VCaP (cell line): ENCODE data around the gene FRMD5.

Experiments
- H3K27ac ChIP-seq: fragments of 450-650 bp; 2 replicates; pipeline ENCODE4 v1.5.1; 2017
- TF ChIP-seq, protein P1 (sequence below): fragments of 450-650 bp; conservative IDR thresholded peaks from 2 replicates; pipeline ENCODE4 v1.5.1; 2017; ENCODE audit warnings: mild to moderate bottlenecking, moderate library complexity

The FRMD5 gene

DNA sequence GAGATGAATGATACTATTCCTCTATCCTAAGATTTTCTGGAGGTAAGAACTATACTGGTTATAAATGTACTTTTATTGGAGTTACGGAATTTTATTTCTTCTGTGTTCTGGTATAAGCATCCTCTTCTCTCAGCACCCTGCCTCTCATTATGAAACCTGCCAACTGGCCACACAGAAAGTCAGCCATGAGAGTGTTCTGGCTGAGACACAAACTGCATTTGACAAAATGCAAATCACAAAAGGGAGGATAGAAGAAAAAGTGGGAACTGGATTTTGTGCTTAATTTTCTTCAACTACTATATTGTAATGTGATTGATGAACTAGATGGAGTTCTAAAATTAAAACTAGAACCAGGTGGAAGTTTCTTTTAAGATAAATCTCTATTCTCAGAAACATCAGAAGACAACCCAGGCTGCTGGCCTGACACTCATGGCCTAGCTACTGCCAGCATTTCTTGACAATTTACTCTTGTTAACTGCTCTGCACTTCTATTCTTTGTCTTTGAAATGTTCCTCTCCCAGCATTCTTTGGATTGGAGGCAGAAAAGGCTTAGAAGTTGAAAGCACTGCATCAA is 225.2 kb downstream of the FRMD5 start:
- TF ChIP-seq, protein P1, sequence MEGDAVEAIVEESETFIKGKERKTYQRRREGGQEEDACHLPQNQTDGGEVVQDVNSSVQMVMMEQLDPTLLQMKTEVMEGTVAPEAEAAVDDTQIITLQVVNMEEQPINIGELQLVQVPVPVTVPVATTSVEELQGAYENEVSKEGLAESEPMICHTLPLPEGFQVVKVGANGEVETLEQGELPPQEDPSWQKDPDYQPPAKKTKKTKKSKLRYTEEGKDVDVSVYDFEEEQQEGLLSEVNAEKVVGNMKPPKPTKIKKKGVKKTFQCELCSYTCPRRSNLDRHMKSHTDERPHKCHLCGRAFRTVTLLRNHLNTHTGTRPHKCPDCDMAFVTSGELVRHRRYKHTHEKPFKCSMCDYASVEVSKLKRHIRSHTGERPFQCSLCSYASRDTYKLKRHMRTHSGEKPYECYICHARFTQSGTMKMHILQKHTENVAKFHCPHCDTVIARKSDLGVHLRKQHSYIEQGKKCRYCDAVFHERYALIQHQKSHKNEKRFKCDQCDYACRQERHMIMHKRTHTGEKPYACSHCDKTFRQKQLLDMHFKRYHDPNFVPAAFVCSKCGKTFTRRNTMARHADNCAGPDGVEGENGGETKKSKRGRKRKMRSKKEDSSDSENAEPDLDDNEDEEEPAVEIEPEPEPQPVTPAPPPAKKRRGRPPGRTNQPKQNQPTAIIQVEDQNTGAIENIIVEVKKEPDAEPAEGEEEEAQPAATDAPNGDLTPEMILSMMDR, result no peak
- H3K27ac ChIP-seq, result no peak overlapping the region

DNA sequence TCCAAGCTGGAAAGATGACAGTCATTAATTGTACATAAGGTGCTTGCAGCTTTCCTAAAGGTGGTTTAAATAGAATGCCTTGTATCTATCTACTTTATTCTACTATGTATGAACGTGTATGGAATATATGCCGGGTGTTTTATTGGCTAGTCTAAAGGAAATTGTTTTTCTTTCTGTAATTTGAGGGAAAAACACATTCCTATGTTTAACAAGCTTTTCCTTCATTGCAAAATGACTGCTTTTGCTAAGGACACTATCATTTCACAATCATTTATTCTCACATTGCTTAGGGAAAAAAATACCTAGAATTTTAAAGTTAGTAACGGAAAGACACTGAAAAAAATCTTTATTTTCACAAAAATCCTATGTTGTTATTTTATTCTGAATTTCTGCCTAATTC is 226.5 kb downstream of the FRMD5 start:
- TF ChIP-seq, protein P1, result no peak
- no peak overlapping the region for H3K27ac ChIP-seq

DNA sequence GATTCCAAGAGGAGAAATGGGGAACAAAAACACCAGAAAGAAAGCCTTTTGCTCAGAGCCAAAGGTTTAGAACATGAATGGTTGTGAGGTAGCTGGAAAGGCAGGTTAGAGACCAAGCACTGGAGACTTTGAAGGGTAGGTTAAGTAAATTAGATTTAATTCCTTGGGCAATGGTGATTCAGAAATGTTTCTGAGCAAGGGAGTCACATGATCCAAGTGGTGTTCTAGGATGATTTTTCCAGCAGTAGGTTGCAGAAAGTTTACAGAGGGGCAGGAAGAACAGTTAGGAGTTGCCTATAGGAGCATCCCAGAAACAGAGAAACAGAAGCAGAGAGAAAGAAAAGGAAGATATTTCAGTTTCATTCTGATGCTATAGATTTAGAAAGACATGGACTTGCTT is 228.4 kb downstream of the FRMD5 start:
- TF ChIP-seq, protein P1, result no peak
- no peak overlapping the region for H3K27ac ChIP-seq

DNA sequence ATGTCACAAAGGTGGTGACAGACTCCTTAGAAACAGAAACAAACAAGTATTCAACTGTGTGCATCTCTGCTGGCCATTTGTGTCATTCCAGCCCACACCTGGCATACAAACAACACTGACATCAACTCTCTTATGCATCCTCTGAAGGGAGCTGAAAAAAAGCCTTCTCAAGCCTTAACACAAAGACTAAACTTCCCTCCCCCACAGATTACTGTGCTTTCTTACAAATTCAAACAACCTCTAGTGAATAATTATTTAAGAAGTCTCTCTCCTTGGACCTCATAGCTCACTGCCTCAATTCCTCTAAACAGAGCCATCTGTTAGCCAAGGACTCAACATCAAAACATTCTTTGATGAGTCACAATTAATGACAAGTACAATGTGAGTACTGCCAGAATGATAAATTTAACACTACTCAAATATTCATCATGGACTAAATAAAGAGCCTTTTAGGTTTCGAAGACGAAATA is 236.2 kb downstream of the FRMD5 start:
- TF ChIP-seq, protein P1, result no peak
- H3K27ac ChIP-seq, result no peak overlapping the region

DNA sequence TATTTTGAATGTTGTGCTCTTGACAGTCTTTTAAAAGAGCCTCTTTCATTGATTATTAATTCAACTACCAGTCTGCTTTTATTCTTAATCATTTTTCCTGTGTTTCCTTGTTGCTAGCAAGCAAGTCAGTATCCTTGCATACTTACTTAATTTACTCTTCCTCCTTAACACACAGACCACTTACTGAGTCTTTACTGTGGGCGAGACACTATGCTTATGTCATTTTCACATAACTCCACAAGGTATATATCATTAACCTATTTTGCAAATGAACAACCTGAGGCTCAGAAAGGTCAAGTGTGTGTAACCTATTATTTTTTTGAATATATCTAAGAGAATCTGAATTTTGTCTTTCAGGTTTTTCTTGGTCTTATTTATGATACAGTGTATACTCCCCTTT is 237.3 kb downstream of the FRMD5 start:
- H3K27ac ChIP-seq, result no peak overlapping the region
- TF ChIP-seq, protein P1, result no peak

DNA sequence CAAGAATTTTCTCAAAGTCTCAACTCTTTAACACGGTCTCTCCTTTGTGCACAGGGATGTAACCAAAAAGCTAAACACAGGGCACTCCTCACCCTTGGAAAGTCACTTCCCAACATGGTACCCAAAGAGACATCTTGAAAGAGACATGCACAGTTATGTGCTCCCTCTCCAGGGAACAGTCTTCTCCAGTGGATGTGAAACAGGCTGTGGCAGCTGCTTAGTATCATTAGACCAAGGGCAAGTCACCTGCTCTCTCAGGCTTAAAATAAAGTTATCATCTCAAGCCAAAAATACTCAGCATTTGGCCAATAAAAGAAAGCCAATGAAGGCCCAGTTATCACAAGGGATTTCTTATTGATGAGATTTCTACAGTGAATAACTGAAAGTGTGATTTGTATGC is 239.9 kb downstream of the FRMD5 start:
- H3K27ac ChIP-seq, result no peak overlapping the region
- TF ChIP-seq, protein P1, result no peak

DNA sequence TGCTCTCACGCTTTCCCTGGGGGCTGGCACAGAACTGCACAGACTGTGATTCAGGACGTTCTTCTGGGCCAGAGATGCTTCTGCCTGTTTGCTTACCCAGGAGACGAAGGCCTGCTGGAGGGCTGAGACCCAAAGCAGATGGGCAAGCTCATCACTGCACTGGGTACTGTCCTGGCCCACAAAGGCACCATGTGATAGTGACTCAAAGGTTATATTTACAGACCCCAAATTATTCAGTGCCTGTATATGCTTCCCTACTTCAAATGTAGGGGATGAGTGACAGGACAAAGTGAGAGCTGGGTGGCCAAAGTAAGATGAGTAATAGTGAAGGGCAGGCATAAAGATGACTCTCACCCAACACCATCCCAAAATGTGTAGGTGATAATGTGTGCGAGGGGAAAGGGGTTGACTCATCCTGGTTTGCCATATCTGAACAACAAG is 240.9 kb downstream of the FRMD5 start:
- no peak overlapping the region for H3K27ac ChIP-seq
- TF ChIP-seq, protein P1, result no peak
